HG03064 (cell line): Measurements from ENCODE around the gene TRIO.
A peak's percentile ranks its signal among the peaks of the same experiment; 100 is the strongest.

ENCODE experiments used
- ATAC-seq: cut with Tn5 transposase; IDR thresholded peaks from one replicate; pipeline ENCODE4 v1.9.1; 2021; ENCODE audit warnings: low read depth; ENCODE audit not compliant: unreplicated experiment

TRIO gene

GRCh38 chr5:14165375-14166106, 22.4 kb downstream of the TRIO start:
- no peak for ATAC-seq

DNA sequence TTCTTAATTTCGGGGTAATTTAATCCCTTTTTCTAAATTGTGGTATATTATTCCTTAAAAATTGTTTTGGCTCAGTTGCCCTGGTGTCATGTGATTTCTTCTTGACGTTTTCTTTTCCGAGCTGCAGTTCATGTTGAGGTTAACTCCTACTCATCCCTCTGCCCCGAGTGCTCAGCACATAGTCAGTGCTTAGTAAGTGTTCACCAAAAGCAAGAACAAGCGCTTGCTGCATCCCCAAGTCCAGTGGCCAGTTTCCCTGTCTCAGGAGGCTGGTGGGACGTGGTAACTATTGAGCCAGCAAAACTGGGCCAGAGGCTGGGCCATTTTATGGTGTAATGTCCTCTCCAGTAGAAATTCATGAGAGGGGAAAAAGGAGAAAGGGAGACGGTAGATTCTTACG, 23.3 kb downstream of the TRIO start:
- ATAC-seq, result no peak

- ATAC-seq, result no peak
Observed at GRCh38 chr5:14167211-14167845, 24.2 kb downstream of the TRIO start.

- peak; percentile 33 for ATAC-seq
Observed at GRCh38 chr5:14168144-14168792, 25.1 kb downstream of the TRIO start.

- peak; percentile 8 for ATAC-seq
Observed at GRCh38 chr5:14168793-14169262, 25.7 kb downstream of the TRIO start.

DNA sequence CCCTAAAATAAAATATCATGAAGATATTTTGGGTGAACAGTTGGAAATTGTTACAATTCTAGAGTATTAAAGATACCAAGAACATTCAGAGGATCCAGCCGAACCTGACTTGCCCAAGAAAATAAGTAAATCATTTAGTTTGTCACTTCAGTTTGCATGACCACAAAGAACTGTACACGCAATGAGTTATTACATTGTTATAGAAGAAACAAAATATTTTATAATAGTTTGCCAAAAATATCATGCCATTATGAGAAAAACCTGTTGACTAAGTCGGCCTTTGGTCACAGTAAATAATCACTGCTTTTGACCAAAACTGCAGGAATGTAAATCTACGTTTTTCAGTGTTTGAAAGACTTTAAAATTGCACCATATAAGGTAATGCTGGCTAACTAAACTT, 27.9 kb downstream of the TRIO start:
- ATAC-seq, result no peak

DNA sequence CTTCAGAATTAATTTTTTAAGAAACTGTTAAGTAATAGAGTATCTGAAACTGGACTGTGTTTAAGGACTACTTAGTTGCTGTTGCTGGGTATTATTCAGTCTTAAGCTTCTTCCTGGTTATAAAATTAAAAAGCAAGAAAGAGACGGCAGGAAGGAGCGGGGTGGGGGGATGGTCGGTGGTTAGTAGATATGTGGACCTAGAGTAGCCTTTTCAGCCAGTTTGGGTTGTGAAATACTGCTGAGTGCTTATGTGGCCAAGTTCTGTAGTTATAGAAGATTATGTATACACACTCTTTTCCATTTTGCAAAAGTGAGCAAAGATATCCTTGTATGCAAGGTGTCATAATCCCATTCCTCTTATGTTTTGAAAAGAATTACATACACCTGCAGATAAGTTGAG, 28.5 kb downstream of the TRIO start:
- ATAC-seq, result no peak

DNA sequence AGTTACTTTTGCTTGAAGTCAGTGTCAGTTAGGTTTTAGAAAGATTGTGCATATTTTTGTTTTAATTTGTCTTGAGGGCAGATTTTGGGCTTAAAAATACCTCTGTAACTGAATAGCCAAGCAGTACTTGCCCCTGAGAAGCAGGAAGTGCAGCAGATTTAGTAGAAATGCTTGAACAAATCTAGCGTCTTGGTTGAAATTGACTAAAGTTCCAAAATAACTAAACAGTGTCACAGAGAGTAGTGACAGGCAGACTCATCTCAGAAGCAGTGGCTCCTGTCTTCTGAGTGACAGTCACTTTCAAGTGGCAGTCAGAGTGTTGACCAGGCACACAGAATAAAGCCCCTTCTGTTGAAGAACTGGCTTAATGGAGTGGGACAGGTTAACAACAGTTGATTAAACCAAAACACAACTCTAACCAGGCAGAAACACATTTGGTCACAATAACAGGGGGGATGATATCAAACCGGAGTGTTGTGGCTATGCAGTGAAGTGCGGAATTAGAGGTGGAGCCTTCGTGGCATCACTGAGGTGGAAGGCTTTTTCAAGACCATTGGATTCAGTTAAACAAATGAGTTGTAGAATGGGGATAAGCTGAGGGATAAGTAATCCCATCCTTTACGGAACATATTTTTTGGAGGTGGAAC, 29.1 kb downstream of the TRIO start:
- peak; percentile 45 for ATAC-seq

DNA sequence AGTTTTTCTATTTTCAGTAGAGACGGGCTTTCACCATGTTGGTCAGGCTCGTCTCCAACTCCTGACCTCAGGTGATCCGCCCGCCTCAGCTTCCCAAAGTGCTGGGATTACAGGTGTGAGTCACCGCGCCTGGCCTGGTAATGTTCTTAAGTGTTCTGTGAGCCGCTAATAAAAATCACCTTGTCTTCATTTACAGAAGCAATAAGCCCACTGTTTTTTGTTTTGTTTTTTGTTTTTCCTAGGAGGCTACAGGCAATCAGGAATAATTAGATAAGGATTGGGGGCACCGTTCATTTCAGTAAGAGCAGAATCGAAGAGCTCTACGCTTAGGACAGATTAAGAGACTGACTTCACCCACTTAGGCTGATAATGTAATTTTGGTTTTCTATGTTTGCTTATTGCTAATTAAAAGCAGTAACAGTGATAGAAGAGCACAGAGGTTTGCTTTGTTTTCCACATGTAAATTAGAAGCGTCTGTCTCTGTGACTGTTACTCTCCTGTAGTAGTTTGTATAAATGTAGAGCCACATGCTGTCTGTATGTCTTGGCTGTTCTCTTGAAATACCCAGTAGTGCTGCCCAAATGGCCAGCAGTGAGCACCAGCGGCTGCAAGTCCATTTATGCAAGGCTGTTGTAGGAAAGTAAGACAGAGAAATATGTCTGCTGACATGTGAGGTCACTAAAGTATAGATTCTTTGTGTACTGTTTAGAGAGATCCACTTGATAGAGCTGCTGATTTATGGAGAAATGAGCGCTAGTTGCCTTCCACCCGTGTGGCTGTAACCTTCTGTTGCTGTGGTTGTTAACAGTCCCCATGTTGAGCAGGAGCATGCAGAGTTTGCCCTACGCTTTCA, 30.5 kb downstream of the TRIO start:
- ATAC-seq, result peak; percentile 5

DNA sequence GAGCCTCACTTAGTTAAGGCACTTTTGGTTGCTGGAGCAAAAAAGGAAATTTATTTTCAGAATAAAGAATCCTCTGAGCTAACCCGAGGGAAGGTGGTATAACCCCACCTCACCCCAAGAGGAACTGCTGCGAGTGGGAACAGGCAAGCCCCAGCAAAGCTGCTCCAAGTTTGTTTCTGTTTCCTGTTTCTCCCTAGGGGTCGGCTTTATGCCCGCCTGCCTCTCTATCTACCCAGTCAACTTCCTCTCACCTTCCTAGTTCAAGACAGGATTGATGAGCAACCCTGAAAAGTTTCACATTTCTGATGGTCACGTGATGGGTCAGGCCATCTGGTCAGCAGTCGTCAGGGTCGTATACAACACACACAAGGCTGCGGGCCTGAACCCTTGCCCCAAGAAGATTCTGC, 31.1 kb downstream of the TRIO start:
- ATAC-seq, result peak; percentile 37

DNA sequence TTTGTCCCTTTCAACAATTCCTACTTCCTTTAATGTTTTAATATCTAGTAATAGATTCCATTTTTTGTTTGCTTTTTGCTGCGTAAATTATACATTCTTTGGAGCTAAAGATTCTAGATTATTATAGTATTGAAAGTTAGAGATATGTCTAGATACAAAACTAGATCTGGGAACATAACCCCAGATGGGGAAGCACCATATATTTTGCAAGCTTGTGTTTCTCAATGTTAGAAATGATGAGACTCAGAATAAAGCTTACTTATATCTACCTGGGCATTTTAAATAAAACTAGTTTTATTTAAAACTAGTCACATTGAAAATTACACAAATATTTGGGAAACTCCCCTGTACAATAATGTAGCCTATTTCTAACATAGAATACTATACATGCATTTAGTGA, 32.2 kb downstream of the TRIO start:
- ATAC-seq, result no peak

- ATAC-seq, result no peak
Observed at GRCh38 chr5:14176888-14177287, 33.7 kb downstream of the TRIO start.

GRCh38 chr5:14177634-14178033, 34.5 kb downstream of the TRIO start:
- ATAC-seq, result no peak

- ATAC-seq, result no peak
Observed at GRCh38 chr5:14178091-14178490, 34.9 kb downstream of the TRIO start.

GRCh38 chr5:14178671-14179211, 35.6 kb downstream of the TRIO start:
- no peak for ATAC-seq

DNA sequence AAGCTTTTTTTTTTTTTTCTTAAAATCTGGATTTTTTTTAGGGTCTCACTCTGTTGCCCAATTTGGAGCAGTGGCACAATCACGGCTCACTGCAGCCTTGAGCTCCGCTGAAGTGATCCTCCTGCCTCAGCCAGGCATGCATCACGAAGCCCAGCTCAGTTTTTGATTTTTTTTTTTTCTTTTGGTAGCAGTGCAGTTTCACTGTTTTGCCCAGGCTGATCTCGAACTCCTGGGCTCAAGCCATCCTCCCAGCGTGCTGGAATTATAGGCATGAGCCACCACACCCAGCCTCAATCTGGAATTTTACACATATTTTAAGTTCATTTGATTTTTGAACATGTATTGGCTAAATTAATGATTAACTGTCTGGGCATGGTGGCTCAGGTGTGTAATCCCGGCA, 36.3 kb downstream of the TRIO start:
- ATAC-seq, result no peak

GRCh38 chr5:14180437-14180836, 37.3 kb downstream of the TRIO start:
- ATAC-seq, result no peak

GRCh38 chr5:14181299-14181968, 38.3 kb downstream of the TRIO start:
- no peak for ATAC-seq

GRCh38 chr5:14182761-14183160, 39.6 kb downstream of the TRIO start:
- ATAC-seq, result no peak
